Fibroblast of the aortic adventitia (primary cell): Measurements from ENCODE around the gene SV2C. TPM values are rescaled to one million over a fixed set of nuclear protein-coding genes. Genes with fewer than 3 reads are reported as not detected.

Experiments
- DNase-seq: peaks from one replicate; pipeline ENCODE4 v3.0.0-alpha.2; 2010; ENCODE audit warnings: low read depth
- H3K4me3 ChIP-seq: 2 replicates; pipeline ENCODE4 v1.5.1; 2011; ENCODE audit warnings: low read depth, mild to moderate bottlenecking, control low read depth, low read length, moderate library complexity
- CTCF ChIP-seq: IDR thresholded peaks from 2 replicates; pipeline ENCODE4 v1.5.1; 2011; ENCODE audit warnings: mild to moderate bottlenecking, low read length, control low read depth, inconsistent platforms; ENCODE audit not compliant: insufficient read depth
- total RNA-seq: library from RNA; depleted of rRNA; stranded (reverse); fragments of >200 nt; gene quantifications from 2 replicates; pipeline ENCODE4 v1.2.3, GENCODE V29; 2012; ENCODE audit warnings: low replicate concordance

The SV2C gene
- total RNA-seq, 1 donor, result not detected

GRCh38 chr5:76223696-76224095, 140.5 kb downstream of the SV2C start:
- TF ChIP-seq CTCF, result no peak
- DNase-seq, result no peak
- H3K4me3 ChIP-seq, result no peak overlapping the region

GRCh38 chr5:76224898-76225297, 141.7 kb downstream of the SV2C start:
- no peak for TF ChIP-seq CTCF
- DNase-seq, result no peak
- no peak overlapping the region for H3K4me3 ChIP-seq

- H3K4me3 ChIP-seq, result no peak overlapping the region
- TF ChIP-seq CTCF, result no peak
- DNase-seq, result no peak
Observed at GRCh38 chr5:76225336-76225735, 142.2 kb downstream of the SV2C start.

- DNase-seq, result no peak
- no peak for TF ChIP-seq CTCF
- H3K4me3 ChIP-seq, result no peak overlapping the region
Observed at GRCh38 chr5:76229900-76230299, 146.7 kb downstream of the SV2C start.

- no peak overlapping the region for H3K4me3 ChIP-seq
- no peak for TF ChIP-seq CTCF
- DNase-seq, result no peak
Observed at GRCh38 chr5:76230711-76231285, 147.6 kb downstream of the SV2C start.

- H3K4me3 ChIP-seq, result no peak overlapping the region
- no peak for DNase-seq
- TF ChIP-seq CTCF, result no peak
Observed at GRCh38 chr5:76234665-76235064, 151.5 kb downstream of the SV2C start.

- TF ChIP-seq CTCF, result no peak
- H3K4me3 ChIP-seq, result no peak overlapping the region
- no peak for DNase-seq
Observed at GRCh38 chr5:76236684-76237083, 153.5 kb downstream of the SV2C start.
